ENCODE measurements around the gene METTL4. TPM values are rescaled to one million over a fixed set of nuclear protein-coding genes. Genes with fewer than 3 reads are reported as not detected.

METTL4 gene
- total RNA-seq, 1 experiment from 2014 or later: 23.9 TPM

DNA sequence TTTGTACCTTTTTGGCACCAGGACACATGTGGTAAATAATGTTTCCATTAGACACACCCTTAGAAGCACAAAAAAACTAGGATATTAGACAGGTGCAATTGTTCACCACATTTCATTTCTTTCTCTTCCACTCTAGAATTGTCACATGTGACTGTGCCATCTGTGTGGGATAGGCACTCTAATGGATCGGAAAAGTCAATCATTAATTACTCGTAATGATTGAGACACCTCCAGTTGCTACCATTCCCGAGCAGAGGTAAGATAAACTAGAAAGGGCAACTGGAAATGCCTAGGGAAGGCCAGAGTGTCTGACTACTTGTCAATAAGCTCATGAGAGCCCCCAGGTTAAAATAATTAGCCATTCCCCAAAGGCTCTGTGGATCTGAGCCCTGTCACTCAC is 59.9 kb downstream of the METTL4 start:
- Histone ChIP-seq H3K27me3 (ENCODE audit: insufficient read depth, low read depth) (no peaks in the 10 kb centered on the region), H3F3A (ENCODE audit: insufficient read depth, low read depth) (peaks cover 10% of the 10 kb centered on the region; the same call in 1 of the 2 replicates), H3K4me3 (no peak overlapping the region), H3K9me3 (ENCODE audit: insufficient read depth, low read depth) (no peaks in the 10 kb centered on the region), H3K4me1 (replicated peaks; ENCODE audit: insufficient read depth) (peaks cover 14% of the 10 kb centered on the region), H3K79me2 (ENCODE audit: low read depth) (no peaks in the 10 kb centered on the region), H3K9me2 (ENCODE audit: insufficient read depth) (no peaks in the 10 kb centered on the region), H2AFZ (no peak overlapping the region), H3K27ac (no peak overlapping the region), H3K4me2 (no peak overlapping the region), H4K20me1 (ENCODE audit: insufficient read depth) (no peaks in the 10 kb centered on the region), H3K36me3 (ENCODE audit: low read depth) (no peaks in the 10 kb centered on the region)
- no TSS peak for BruUV-seq (replicated peaks)
- DNase-seq: no peak
- intact Hi-C loops (cut with micrococcal nuclease; ENCODE audit: unreplicated experiment): no loop called here
- no peak for TF ChIP-seq EZH2 (IDR thresholded peaks at IDR 0.05; ENCODE audit: low read depth)
- TF ChIP-seq CTCF (conservative IDR thresholded peaks at IDR 0.05): no peak
- CTCF ChIA-PET: no interaction called here
- POLR2A ChIA-PET (ENCODE audit: unreplicated experiment): interaction anchor here (0.6 kb wide), 1 partner anchor 69 kb away, joined by 4 read pairs; no protein-coding TSS in a partner anchor

GRCh38 chr18:2510416-2510815 is 60.9 kb downstream of the METTL4 start:
- BruUV-seq (replicated peaks): no TSS peak
- POLR2A ChIA-PET (ENCODE audit: unreplicated experiment): no interaction called here
- intact Hi-C loops (cut with micrococcal nuclease; ENCODE audit: unreplicated experiment): no loop called here

GRCh38 chr18:2508678-2509077 is 62.6 kb downstream of the METTL4 start:
- Histone ChIP-seq H3K36me3 (ENCODE audit: low read depth) (no peaks in the 10 kb centered on the region), H3K9me3 (ENCODE audit: insufficient read depth, low read depth) (no peaks in the 10 kb centered on the region), H3F3A (ENCODE audit: insufficient read depth, low read depth) (no peaks in the 10 kb centered on the region), H3K79me2 (ENCODE audit: low read depth) (no peaks in the 10 kb centered on the region), H4K20me1 (ENCODE audit: insufficient read depth) (no peaks in the 10 kb centered on the region), H3K9me2 (ENCODE audit: insufficient read depth) (no peaks in the 10 kb centered on the region), H3K4me1 (replicated peaks; ENCODE audit: insufficient read depth) (no peaks in the 10 kb centered on the region), H3K27me3 (ENCODE audit: insufficient read depth, low read depth) (no peaks in the 10 kb centered on the region), H2AFZ (no peak overlapping the region), H3K4me3 (no peak overlapping the region), H3K27ac (no peak overlapping the region), H3K4me2 (no peak overlapping the region)
- no peak for DNase-seq
- BruUV-seq (replicated peaks): no TSS peak
- intact Hi-C loops (cut with micrococcal nuclease; ENCODE audit: unreplicated experiment): no loop called here
- POLR2A ChIA-PET (ENCODE audit: unreplicated experiment): no interaction called here
- CTCF ChIA-PET: no interaction called here
- TF ChIP-seq EZH2 (IDR thresholded peaks at IDR 0.05; ENCODE audit: low read depth) (no peak), CTCF (conservative IDR thresholded peaks at IDR 0.05) (no peak)

More at GRCh38 chr18:2510416-2510815, 60.9 kb downstream of the METTL4 start:
- Histone ChIP-seq H3K4me3 (no peak overlapping the region), H4K20me1 (ENCODE audit: insufficient read depth) (no peaks in the 10 kb centered on the region), H2AFZ (no peak overlapping the region), H3K4me2 (no peak overlapping the region), H3K9me3 (ENCODE audit: insufficient read depth, low read depth) (no peaks in the 10 kb centered on the region), H3K9me2 (ENCODE audit: insufficient read depth) (no peaks in the 10 kb centered on the region), H3K27me3 (ENCODE audit: insufficient read depth, low read depth) (no peaks in the 10 kb centered on the region), H3F3A (ENCODE audit: insufficient read depth, low read depth) (peaks cover 3% of the 10 kb centered on the region; the same call in 1 of the 2 replicates), H3K79me2 (ENCODE audit: low read depth) (no peaks in the 10 kb centered on the region), H3K4me1 (replicated peaks; ENCODE audit: insufficient read depth) (peaks cover 4% of the 10 kb centered on the region), H3K36me3 (ENCODE audit: low read depth) (no peaks in the 10 kb centered on the region), H3K27ac (no peak overlapping the region)
- no peak for DNase-seq
- CTCF ChIA-PET: no interaction called here
- TF ChIP-seq CTCF (conservative IDR thresholded peaks at IDR 0.05) (no peak), EZH2 (IDR thresholded peaks at IDR 0.05; ENCODE audit: low read depth) (no peak)

All from PC-9 (cell line).